GM13977 (cell line): ENCODE measurements around the gene HSPB8.

Experiments
- DNase-seq: peaks from one replicate; pipeline ENCODE4 v3.0.0; 2012; ENCODE audit warnings: low spot score
- CTCF ChIP-seq: IDR thresholded peaks from 2 replicates; pipeline ENCODE4 v1.5.1; 2012; ENCODE audit warnings: mild to moderate bottlenecking, control low read depth; ENCODE audit not compliant: insufficient read depth; ENCODE audit errors: extremely low read depth, missing control alignments
- in situ Hi-C: fragments of 300-500 bp; cut with MboI; formaldehyde crosslinking; loops from one replicate; pipeline ENCODE4 v1.12.0; 2022; ENCODE audit warnings: low sequenced_read_pairs, low pct_unique_long_range_greater_than_20kb, mixed read lengths, inconsistent platforms; ENCODE audit not compliant: unreplicated experiment

HSPB8 gene

GRCh38 chr12:119156401-119157044, 22.2 kb upstream of the HSPB8 start:
- TF ChIP-seq CTCF, result no peak
- DNase-seq, result no peak
- in situ Hi-C loops, result no loop called here

- TF ChIP-seq CTCF, result no peak
- in situ Hi-C loops, result no loop called here
- DNase-seq, result no peak
These were observed 21.2 kb upstream of the HSPB8 start for GRCh38 chr12:119157528-119157927.

GRCh38 chr12:119157978-119158377, 20.8 kb upstream of the HSPB8 start:
- no peak for DNase-seq
- in situ Hi-C loops, result no loop called here
- TF ChIP-seq CTCF, result no peak

GRCh38 chr12:119158402-119158801, 20.3 kb upstream of the HSPB8 start:
- no peak for DNase-seq
- in situ Hi-C loops, result no loop called here
- no peak for TF ChIP-seq CTCF

GRCh38 chr12:119159844-119160243, 18.9 kb upstream of the HSPB8 start:
- in situ Hi-C loops, result no loop called here
- DNase-seq, result no peak
- TF ChIP-seq CTCF, result no peak

- no peak for DNase-seq
- TF ChIP-seq CTCF, result no peak
- in situ Hi-C loops, result no loop called here
These were observed 10.8 kb upstream of the HSPB8 start for GRCh38 chr12:119167902-119168301.
